Fibroblast of lung (primary cell): ENCODE results near the gene NIPAL1.

Source experiments
- CTCF ChIP-seq, 2 donors: IDR thresholded peaks in 1 of 2; conservative IDR thresholded peaks in 1 of 2; 1 replicate in 1 of 2; 2 replicates in 1 of 2; pipeline ENCODE4 v1.5.1; 2011 to 2012; ENCODE audit warnings: low read length in 2 of 2, control low read depth in 1 of 2, inconsistent platforms in 1 of 2, low read depth in 1 of 2, mild to moderate bottlenecking in 1 of 2
- EZH2 ChIP-seq: IDR thresholded peaks from 2 replicates; pipeline ENCODE4 v1.5.1; 2012; ENCODE audit warnings: low read length, control low read depth, mild to moderate bottlenecking; ENCODE audit errors: missing control alignments

DNA sequence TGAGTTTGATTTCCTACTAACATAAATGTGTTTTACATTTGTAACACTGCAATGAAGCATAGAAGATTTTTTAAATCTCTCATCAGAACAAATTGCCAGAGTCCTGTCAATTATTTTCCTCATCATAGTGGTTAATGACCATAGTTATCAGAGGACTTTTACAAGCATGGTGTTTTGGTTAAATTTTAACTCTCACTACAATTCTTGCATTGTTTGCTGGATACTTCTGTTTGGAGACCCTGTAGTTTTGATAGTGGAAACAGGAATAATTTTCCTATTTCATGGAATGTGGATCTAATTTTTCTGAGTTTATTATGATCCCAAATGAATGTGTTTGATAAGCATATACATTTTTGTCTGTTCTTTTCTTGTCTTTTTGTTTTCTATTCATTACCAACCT, 16.8 kb downstream of the NIPAL1 start:
- TF ChIP-seq CTCF (conservative IDR thresholded peaks at IDR 0.05 in 1 of 2, IDR thresholded peaks at IDR 0.05 in 1 of 2; ENCODE audit: low read depth in 1 of 2, low read length in 2 of 2) (no peak), EZH2 (no peak)
